ENCODE measurements around the gene CFAP299.

DNA sequence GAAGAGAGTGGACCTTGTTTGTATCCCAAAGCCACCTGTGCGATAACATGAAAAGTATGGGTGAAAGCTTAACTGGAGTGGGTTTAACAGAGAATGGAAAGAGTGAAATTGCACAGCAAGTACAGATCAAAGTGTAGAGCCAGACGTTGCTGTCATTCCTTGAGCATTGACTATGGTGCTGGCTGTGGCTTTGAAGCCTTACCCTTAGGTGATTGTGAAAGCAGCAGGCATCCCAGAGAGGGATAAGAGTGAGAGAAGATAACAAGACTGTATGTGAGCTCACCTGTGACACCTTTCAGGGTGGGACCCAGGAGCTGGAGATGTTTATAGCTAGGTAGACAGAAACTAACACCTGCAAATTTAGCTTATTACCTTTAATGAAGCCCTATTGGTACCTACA, 77.6 kb downstream of the CFAP299 start:
- no peak for TF ChIP-seq EZH2 (IDR thresholded peaks at IDR 0.05; ENCODE audit: borderline replicate concordance, insufficient read depth, low read depth, low read length, poor library complexity, severe bottlenecking)
- TF ChIP-seq, protein P1, sequence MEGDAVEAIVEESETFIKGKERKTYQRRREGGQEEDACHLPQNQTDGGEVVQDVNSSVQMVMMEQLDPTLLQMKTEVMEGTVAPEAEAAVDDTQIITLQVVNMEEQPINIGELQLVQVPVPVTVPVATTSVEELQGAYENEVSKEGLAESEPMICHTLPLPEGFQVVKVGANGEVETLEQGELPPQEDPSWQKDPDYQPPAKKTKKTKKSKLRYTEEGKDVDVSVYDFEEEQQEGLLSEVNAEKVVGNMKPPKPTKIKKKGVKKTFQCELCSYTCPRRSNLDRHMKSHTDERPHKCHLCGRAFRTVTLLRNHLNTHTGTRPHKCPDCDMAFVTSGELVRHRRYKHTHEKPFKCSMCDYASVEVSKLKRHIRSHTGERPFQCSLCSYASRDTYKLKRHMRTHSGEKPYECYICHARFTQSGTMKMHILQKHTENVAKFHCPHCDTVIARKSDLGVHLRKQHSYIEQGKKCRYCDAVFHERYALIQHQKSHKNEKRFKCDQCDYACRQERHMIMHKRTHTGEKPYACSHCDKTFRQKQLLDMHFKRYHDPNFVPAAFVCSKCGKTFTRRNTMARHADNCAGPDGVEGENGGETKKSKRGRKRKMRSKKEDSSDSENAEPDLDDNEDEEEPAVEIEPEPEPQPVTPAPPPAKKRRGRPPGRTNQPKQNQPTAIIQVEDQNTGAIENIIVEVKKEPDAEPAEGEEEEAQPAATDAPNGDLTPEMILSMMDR (IDR thresholded peaks at IDR 0.05) = no peak
